IPS-20b (cell line): ENCODE data around the gene MAOB.

Experiments used
- H3K27ac ChIP-seq: one replicate; pipeline ENCODE4 v1.5.1; 2013; ENCODE audit warnings: low read length
- H3K27me3 ChIP-seq: 2 replicates; pipeline ENCODE4 v1.6.1; 2013; ENCODE audit warnings: mild to moderate bottlenecking, low read length, inconsistent platforms; ENCODE audit not compliant: insufficient read depth
- H3K36me3 ChIP-seq: 2 replicates; pipeline ENCODE4 v1.6.1; 2013; ENCODE audit warnings: low read depth, mild to moderate bottlenecking, inconsistent platforms, low read length, moderate library complexity; ENCODE audit not compliant: insufficient read depth
- H3K4me1 ChIP-seq: 2 replicates; pipeline ENCODE4 v1.6.1; 2013; ENCODE audit warnings: mild to moderate bottlenecking, control low read depth, inconsistent platforms, low read length, moderate library complexity; ENCODE audit not compliant: insufficient read depth
- H3K4me3 ChIP-seq: 2 replicates; pipeline ENCODE4 v1.5.1; 2013; ENCODE audit warnings: mild to moderate bottlenecking, low read length, inconsistent platforms
- H3K9ac ChIP-seq: 2 replicates; pipeline ENCODE4 v1.6.1; 2013; ENCODE audit warnings: low read depth, mild to moderate bottlenecking, inconsistent platforms, low read length, moderate library complexity
- H3K9me3 ChIP-seq: 2 replicates; pipeline ENCODE4 v1.6.1; 2013; ENCODE audit warnings: mild to moderate bottlenecking, low read depth, low read length, inconsistent platforms; ENCODE audit not compliant: insufficient read depth

The MAOB gene

DNA sequence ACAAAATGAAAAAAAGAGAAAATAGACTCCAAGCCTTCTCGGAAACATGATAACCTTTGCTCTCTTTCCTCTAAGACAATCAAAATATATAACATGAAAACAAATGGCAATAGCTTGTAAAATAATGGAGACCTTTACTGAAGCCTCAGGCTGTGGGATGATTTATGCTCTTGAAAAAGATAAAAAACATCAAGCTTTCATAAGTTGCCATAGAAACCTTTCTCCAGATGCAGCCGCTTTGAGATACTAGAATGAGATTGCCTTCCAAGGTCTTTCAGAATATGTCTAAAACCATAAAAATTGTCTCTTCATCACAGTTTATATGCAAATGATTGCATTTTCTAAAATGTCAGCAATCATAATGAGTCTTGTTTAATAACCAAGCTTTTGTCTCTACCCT is 31.6 kb downstream of the MAOB start:
- Histone ChIP-seq H3K27ac (no peak overlapping the region), H3K27me3 (no peaks in the 10 kb centered on the region), H3K9ac (no peak overlapping the region), H3K36me3 (no peaks in the 10 kb centered on the region), H3K4me1 (no peaks in the 10 kb centered on the region), H3K9me3 (no peaks in the 10 kb centered on the region), H3K4me3 (no peak overlapping the region)

DNA sequence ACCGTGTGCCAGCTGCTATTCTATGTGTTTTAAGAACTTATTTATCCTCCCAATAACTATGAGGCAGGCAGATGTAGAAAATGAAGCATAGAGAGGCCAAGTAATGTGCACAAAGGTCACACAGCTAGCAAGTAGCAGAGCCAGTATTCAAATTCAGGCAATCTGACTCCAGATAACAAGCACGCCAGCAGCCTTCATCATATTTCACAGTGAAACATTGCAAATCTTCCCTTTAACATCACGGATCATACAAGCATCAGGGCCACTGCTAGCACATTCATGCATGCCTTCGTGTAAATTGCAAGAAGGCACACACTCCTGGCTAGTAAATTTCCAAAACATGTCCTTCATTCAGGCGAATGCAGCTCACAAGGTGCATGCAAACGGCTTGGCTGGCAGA is 33.1 kb downstream of the MAOB start:
- H3K27me3 ChIP-seq = no peaks in the 10 kb centered on the region
- no peak overlapping the region for H3K4me3 ChIP-seq
- no peak overlapping the region for H3K9ac ChIP-seq
- no peaks in the 10 kb centered on the region for H3K9me3 ChIP-seq
- no peak overlapping the region for H3K27ac ChIP-seq
- no peaks in the 10 kb centered on the region for H3K36me3 ChIP-seq
- no peaks in the 10 kb centered on the region for H3K4me1 ChIP-seq

DNA sequence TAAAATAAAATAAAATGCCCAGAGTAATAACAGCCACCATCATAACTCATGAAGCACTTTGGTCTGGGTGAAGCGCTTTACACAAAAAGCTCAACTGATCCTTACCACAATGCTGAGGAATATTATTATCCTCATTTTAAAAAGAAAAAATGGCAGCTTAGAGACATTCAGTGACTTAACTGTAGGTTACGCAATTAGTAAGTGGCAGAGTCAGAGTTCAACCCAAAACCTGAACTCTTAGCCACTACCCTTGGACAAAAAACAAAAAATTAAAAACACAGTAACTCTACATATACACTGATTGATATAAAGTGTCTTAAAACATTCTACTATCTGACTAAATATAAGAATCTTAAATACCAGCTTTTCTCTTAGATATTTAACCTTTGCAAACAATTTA is 34.9 kb downstream of the MAOB start:
- H3K27me3 ChIP-seq = no peaks in the 10 kb centered on the region
- H3K4me1 ChIP-seq = no peaks in the 10 kb centered on the region
- no peak overlapping the region for H3K9ac ChIP-seq
- H3K9me3 ChIP-seq = no peaks in the 10 kb centered on the region
- no peaks in the 10 kb centered on the region for H3K36me3 ChIP-seq
- no peak overlapping the region for H3K4me3 ChIP-seq
- H3K27ac ChIP-seq = no peak overlapping the region

DNA sequence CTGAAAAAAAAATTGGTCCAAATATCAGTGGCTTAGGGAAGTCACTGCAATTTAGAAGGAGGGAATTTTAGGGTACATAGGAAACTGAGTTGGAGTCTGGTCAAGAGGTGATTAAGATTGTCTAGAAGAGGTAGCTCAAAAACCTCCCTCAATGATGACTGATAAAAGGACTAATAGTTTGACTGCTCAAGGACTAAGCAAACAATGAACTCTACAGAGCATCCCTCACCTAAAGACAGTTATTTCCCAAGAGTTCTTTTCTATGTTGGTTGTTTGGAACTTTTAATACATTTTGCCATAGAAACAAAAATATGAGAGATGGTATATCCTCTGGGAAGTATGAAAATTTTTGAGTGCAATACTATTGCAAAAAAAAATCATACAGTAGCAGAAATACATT is 35.7 kb downstream of the MAOB start:
- no peaks in the 10 kb centered on the region for H3K4me1 ChIP-seq
- no peak overlapping the region for H3K4me3 ChIP-seq
- no peak overlapping the region for H3K9ac ChIP-seq
- no peak overlapping the region for H3K27ac ChIP-seq
- H3K36me3 ChIP-seq = no peaks in the 10 kb centered on the region
- no peaks in the 10 kb centered on the region for H3K27me3 ChIP-seq
- H3K9me3 ChIP-seq = no peaks in the 10 kb centered on the region

DNA sequence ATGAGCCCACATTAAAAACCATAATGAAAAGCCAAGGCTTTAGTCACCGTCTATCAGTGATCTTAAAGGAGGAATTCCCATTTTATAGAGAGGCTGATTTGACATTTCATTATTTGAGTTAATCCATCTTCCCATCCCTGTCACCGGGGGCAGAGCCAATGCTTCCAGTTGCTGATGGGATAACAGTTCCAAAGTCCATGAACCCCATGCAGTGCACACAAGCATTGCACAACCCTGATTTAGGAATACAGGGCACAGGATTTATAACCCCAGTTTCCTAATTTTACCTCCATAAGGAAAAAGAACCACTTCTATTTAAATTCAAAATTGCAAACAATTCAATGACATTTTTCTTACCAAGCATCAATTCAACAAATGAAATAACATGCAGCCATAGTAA is 36.5 kb downstream of the MAOB start:
- Histone ChIP-seq H3K9me3 (no peaks in the 10 kb centered on the region), H3K4me1 (no peaks in the 10 kb centered on the region), H3K27me3 (no peaks in the 10 kb centered on the region), H3K9ac (no peak overlapping the region), H3K27ac (no peak overlapping the region), H3K36me3 (no peaks in the 10 kb centered on the region), H3K4me3 (no peak overlapping the region)

DNA sequence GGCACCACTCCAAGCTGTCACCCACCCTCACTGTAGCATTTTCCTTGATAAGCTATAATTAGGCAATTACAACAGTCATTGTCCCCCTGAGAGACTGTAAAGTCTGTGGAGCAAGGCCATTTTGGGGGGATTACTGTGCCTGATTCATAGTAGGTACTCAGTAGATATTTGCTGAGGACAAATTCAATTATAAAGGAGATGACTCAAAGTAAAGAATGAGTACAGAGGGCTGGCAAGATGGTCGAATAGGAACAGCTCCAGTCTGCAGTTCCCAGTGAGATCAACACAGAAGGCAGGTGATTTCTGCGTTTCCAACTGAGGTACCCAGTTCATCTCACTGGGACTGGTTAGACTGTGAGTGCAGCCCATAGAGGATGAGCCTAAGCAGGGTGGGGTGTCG is 42.0 kb downstream of the MAOB start:
- Histone ChIP-seq H3K4me3 (no peak overlapping the region), H3K9ac (no peak overlapping the region), H3K36me3 (no peaks in the 10 kb centered on the region), H3K27me3 (no peaks in the 10 kb centered on the region), H3K9me3 (no peaks in the 10 kb centered on the region), H3K27ac (no peak overlapping the region), H3K4me1 (no peaks in the 10 kb centered on the region)

DNA sequence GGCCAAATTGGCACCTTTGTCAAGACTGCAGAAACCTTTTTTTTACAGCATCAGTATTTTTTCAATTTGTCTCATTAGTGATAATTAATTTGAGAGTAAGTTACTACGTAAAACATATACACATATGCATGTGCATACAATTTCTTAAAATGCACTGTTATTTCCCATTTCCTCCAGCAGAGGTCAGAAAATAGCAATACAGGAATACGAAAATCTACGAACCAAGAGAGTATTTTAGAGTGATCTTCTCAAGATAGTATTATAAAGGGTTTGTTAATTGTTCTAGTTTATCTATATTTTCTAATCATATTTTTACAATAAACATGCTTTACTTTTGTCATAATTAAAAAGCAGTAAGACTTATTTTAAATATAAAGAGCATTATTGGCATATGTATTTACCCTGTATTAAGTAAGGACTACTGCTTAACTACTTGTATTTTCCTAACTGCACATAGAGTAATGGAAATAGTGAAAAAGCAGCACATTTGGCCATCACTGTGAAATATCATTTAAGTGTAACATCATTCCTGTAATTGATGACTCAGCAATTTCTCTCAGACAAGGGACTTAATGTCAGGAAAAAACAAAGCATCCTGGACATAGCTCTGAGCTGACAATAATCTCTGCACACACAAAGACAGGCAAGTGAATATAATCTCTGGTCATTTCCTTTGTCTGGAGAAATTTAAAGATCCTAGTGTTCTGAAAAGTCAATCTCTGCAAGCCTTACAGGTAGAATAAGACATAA is 45.6 kb downstream of the MAOB start:
- Histone ChIP-seq H3K36me3 (no peaks in the 10 kb centered on the region), H3K27ac (no peak overlapping the region), H3K9me3 (no peaks in the 10 kb centered on the region), H3K4me3 (no peak overlapping the region), H3K9ac (no peak overlapping the region), H3K4me1 (no peaks in the 10 kb centered on the region), H3K27me3 (no peaks in the 10 kb centered on the region)

DNA sequence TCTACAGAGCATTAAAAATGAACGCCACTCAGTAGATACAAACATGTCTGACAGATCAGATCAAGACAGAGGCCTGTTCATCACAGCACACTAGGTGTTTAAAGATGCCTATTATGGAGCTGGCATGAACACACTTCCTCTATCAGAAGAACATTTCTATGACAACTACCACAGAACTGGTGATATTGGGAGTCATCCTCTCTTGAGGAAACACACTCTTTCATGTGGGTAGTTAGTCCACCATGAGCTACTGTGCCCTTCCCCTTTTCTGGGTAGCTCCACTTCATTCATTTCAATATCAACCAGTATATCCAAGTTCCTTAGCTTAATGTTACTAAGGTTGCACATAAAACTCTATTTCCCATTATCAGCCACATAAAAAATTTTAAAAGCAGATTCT is 46.7 kb downstream of the MAOB start:
- H3K27me3 ChIP-seq = no peaks in the 10 kb centered on the region
- no peak overlapping the region for H3K9ac ChIP-seq
- H3K9me3 ChIP-seq = no peaks in the 10 kb centered on the region
- H3K4me1 ChIP-seq = no peaks in the 10 kb centered on the region
- no peak overlapping the region for H3K27ac ChIP-seq
- H3K4me3 ChIP-seq = no peak overlapping the region
- no peaks in the 10 kb centered on the region for H3K36me3 ChIP-seq

DNA sequence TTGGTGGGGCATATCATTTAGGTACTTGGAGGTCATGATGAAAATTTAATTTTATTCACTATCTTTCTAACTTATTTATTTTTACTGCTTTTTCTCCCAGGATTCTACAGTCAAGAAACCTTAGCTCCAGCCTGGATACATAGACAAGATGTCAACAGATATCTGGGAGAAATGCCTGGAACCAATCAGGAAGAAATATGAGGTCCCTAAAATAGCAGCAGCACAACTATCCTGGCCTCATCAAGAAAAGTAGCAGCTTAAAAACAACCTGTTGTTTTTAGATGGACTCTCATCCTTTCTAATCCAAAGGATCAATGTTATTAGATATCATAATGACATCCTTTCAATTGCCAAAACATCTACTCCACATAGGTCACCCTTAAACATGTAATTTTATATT is 54.5 kb downstream of the MAOB start:
- Histone ChIP-seq H3K9ac (no peak overlapping the region), H3K27me3 (no peaks in the 10 kb centered on the region), H3K4me3 (no peak overlapping the region), H3K36me3 (no peaks in the 10 kb centered on the region), H3K9me3 (no peaks in the 10 kb centered on the region), H3K4me1 (no peaks in the 10 kb centered on the region), H3K27ac (no peak overlapping the region)

DNA sequence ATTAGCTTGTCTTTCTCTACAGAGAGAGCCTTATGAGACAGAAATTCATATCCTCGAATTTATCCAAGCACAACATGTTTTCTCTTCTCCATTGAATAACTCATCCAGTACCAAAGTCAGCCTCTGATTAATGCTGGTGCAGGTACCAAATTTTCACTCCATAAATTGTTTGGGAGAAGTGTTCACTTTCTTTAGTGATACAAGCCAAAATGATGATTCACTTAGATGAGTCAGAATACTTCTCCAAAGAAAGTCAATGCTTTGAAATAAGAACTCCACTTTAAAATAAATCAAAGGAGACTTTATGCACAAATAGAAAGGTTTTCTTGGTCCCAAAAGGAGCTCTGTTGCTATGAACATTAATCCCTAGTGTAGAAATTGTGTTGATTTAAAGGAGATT is 60.2 kb downstream of the MAOB start:
- H3K27me3 ChIP-seq = no peaks in the 10 kb centered on the region
- H3K4me1 ChIP-seq = no peaks in the 10 kb centered on the region
- H3K4me3 ChIP-seq = no peak overlapping the region
- no peak overlapping the region for H3K27ac ChIP-seq
- no peak overlapping the region for H3K9ac ChIP-seq
- H3K9me3 ChIP-seq = no peaks in the 10 kb centered on the region
- H3K36me3 ChIP-seq = no peaks in the 10 kb centered on the region

DNA sequence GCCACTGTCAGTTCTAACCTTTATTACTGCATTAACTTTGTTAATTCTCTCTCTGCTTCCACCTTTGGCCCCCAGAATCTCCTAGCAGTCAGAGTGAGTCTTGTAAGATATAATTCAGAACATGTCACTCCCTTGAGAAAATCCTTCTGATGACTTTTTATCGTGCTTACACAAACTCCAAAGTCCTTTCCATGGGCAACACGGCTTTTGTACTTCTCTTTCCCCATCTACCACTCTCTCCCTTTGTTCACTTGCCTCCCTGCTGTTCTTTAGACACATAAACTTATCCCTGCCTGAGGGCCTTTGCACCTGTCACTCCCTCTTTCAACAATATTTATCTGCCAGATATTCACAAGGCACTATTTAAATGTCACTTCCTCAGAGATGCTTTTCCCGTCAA is 64.8 kb downstream of the MAOB start:
- no peaks in the 10 kb centered on the region for H3K4me1 ChIP-seq
- H3K4me3 ChIP-seq = no peak overlapping the region
- H3K36me3 ChIP-seq = no peaks in the 10 kb centered on the region
- no peaks in the 10 kb centered on the region for H3K9me3 ChIP-seq
- H3K9ac ChIP-seq = no peak overlapping the region
- H3K27me3 ChIP-seq = no peaks in the 10 kb centered on the region
- no peak overlapping the region for H3K27ac ChIP-seq

DNA sequence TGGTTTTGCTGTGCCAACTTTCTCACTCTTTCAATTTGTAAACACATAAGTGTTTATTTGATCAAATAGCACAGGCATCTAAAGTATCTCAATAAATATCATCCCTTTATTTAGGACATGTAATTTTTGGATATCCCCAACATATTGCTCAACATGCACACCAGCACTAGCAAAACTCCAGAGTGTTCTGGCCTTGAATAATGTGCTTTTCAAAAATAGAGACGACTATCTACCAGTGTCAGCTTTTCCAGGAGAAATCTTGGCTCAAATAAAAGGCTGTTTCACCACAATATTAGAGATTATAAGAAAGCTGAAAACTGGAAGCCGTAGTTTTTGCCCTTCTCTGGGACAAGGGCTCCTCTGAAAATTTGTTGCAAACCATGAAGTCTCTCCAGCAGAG is 67.0 kb downstream of the MAOB start:
- no peaks in the 10 kb centered on the region for H3K9me3 ChIP-seq
- H3K36me3 ChIP-seq = no peaks in the 10 kb centered on the region
- no peak overlapping the region for H3K4me3 ChIP-seq
- no peak overlapping the region for H3K9ac ChIP-seq
- H3K27ac ChIP-seq = no peak overlapping the region
- H3K27me3 ChIP-seq = no peaks in the 10 kb centered on the region
- H3K4me1 ChIP-seq = no peaks in the 10 kb centered on the region
